ENCODE results near the gene NWD2.

- TF ChIP-seq CTCF (IDR thresholded peaks at IDR 0.05): no peak
- no peak for TF ChIP-seq POLR2A (IDR thresholded peaks at IDR 0.05)
Measured at GRCh38 chr4:37305984-37306383, 61.4 kb downstream of the NWD2 start.

Data from vagina (tissue), 2 donors.